IMR-90 (cell line): ENCODE measurements around the gene SPON1. TPM values are rescaled to one million over a fixed set of nuclear protein-coding genes. Genes with fewer than 3 reads are reported as not detected.

ENCODE experiments used
- ATAC-seq: fragments of 200-7000 bp; cut with Tn5 transposase; 2 replicates; pipeline ENCODE4 v1.9.1; 2020; ENCODE audit warnings: low read depth, mild to moderate bottlenecking, moderate library complexity
- BruUV-seq: library from RNA; stranded (reverse); fragments of 400-500 nt; replicated peaks from 2 replicates; lab custom pipeline; 2021; lab: Mats Ljungman, UMichigan
- CTCF ChIA-PET: fragments of 300-600 bp; formaldehyde crosslinking; extraction: SDS; loops from one replicate; lab custom pipeline; 2021; ENCODE audit warnings: antibody characterized with exemption; lab: Yijun Ruan, JAX
- POLR2A ChIA-PET: fragments of 300-600 bp; sonication (Branson Sonifier 250); formaldehyde crosslinking; loops from one replicate; lab custom pipeline; 2022; ENCODE audit warnings: antibody characterized with exemption; ENCODE audit not compliant: unreplicated experiment; lab: Charles Lee
- DNase-seq: peaks from one replicate; pipeline ENCODE4 v3.0.0; 2013
- H2AFZ ChIP-seq: replicated peaks from 2 replicates; pipeline ENCODE3; 2013; ENCODE audit warnings: low read length, mild to moderate bottlenecking; ENCODE audit not compliant: poor library complexity
- H2AK5ac ChIP-seq: 2 replicates; pipeline ENCODE4 v1.6.1; 2013; ENCODE audit warnings: low read depth, low read length, inconsistent platforms
- H2AK9ac ChIP-seq: replicated peaks from 2 replicates; pipeline ENCODE3; 2013; ENCODE audit warnings: mild to moderate bottlenecking, low read depth, low read length, moderate library complexity; ENCODE audit not compliant: poor library complexity
- H2BK120ac ChIP-seq: 2 replicates; pipeline ENCODE4 v1.6.1; 2013; ENCODE audit warnings: low read depth, low read length, inconsistent platforms
- H2BK15ac ChIP-seq: 3 replicates; pipeline ENCODE4 v1.6.1; 2013; ENCODE audit warnings: low read depth, low read length, inconsistent platforms
- H2BK20ac ChIP-seq: 2 replicates; pipeline ENCODE4 v1.6.1; 2013; ENCODE audit warnings: low read depth, mild to moderate bottlenecking, inconsistent platforms, low read length, moderate library complexity
- H2BK5ac ChIP-seq: 2 replicates; pipeline ENCODE4 v1.6.1; 2013; ENCODE audit warnings: mild to moderate bottlenecking, low read depth, low read length, inconsistent platforms; ENCODE audit not compliant: poor library complexity, severe bottlenecking
- H3K14ac ChIP-seq: replicated peaks from 2 replicates; pipeline ENCODE4 v1.6.1; 2013; ENCODE audit warnings: low read depth, low read length, inconsistent platforms
- H3K18ac ChIP-seq: 2 replicates; pipeline ENCODE4 v1.6.1; 2013; ENCODE audit warnings: low read depth, low read length, control low read depth
- H3K23ac ChIP-seq: 2 replicates; pipeline ENCODE4 v1.6.1; 2013; ENCODE audit warnings: low read depth, low read length, inconsistent platforms
- H3K27ac ChIP-seq: 2 replicates; pipeline ENCODE4 v1.5.1; 2013; ENCODE audit warnings: mild to moderate bottlenecking, control low read depth, low read length; ENCODE audit not compliant: insufficient read depth
- H3K27me3 ChIP-seq: 2 replicates; pipeline ENCODE4 v1.6.1; 2013; ENCODE audit warnings: low read length; ENCODE audit not compliant: control insufficient read depth, insufficient read depth
- H3K36me3 ChIP-seq: 2 replicates; pipeline ENCODE4 v1.6.1; 2013; ENCODE audit warnings: low read length, mixed read lengths; ENCODE audit not compliant: control insufficient read depth, insufficient read depth
- H3K4ac ChIP-seq: 2 replicates; pipeline ENCODE4 v1.6.1; 2013; ENCODE audit warnings: low read depth, low read length, inconsistent platforms
- H3K4me1 ChIP-seq: 2 replicates; pipeline ENCODE4 v1.6.1; 2013; ENCODE audit warnings: low read length, mixed read lengths; ENCODE audit not compliant: control insufficient read depth, insufficient read depth
- H3K4me2 ChIP-seq: 2 replicates; pipeline ENCODE4 v1.6.1; 2013; ENCODE audit warnings: low read depth, mild to moderate bottlenecking, control low read depth, low read length, moderate library complexity
- H3K4me3 ChIP-seq: 2 replicates; pipeline ENCODE4 v1.5.1; 2013; ENCODE audit warnings: low read depth, mild to moderate bottlenecking, control low read depth, low read length, moderate library complexity; ENCODE audit not compliant: insufficient read depth
- H3K56ac ChIP-seq: 2 replicates; pipeline ENCODE4 v1.6.1; 2013; ENCODE audit warnings: low read length, inconsistent platforms; ENCODE audit not compliant: insufficient read depth; ENCODE audit errors: extremely low read depth
- H3K79me1 ChIP-seq, 2 experiments: 2 replicates each; pipeline ENCODE4 v1.6.1; 2013; ENCODE audit warnings: low read length in 2 of 2, inconsistent platforms in 1 of 2, low read depth in 1 of 2
- H3K9ac ChIP-seq: 2 replicates; pipeline ENCODE4 v1.6.1; 2013; ENCODE audit warnings: low read depth, low read length, control low read depth
- H3K9me1 ChIP-seq: 2 replicates; pipeline ENCODE4 v1.6.1; 2013; ENCODE audit warnings: low read length, inconsistent platforms; ENCODE audit not compliant: insufficient read depth
- H3K9me3 ChIP-seq: 2 replicates; pipeline ENCODE4 v1.6.1; 2013; ENCODE audit warnings: low read length; ENCODE audit not compliant: control insufficient read depth, insufficient read depth
- H4K20me1 ChIP-seq: 2 replicates; pipeline ENCODE4 v1.6.1; 2013; ENCODE audit warnings: low read length, inconsistent platforms; ENCODE audit not compliant: insufficient read depth
- H4K5ac ChIP-seq: 2 replicates; pipeline ENCODE4 v1.6.1; 2013; ENCODE audit warnings: mild to moderate bottlenecking, low read depth, low read length, control low read depth
- H4K8ac ChIP-seq, 2 experiments: 2 replicates each; pipeline ENCODE4 v1.6.1; 2013; ENCODE audit warnings: low read depth in 2 of 2, low read length in 2 of 2, control low read depth in 1 of 2, inconsistent platforms in 1 of 2
- H4K91ac ChIP-seq: 2 replicates; pipeline ENCODE4 v1.6.1; 2013; ENCODE audit warnings: low read depth, low read length, inconsistent platforms; ENCODE audit not compliant: insufficient read depth
- CEBPB ChIP-seq: IDR thresholded peaks from 2 replicates; pipeline ENCODE4 v1.6.1; 2012; ENCODE audit warnings: low read depth, low read length, improper control_type of control experiment
- CHD1 ChIP-seq: IDR thresholded peaks from 2 replicates; pipeline ENCODE4 v1.6.1; 2012; ENCODE audit warnings: low read depth, low read length, improper control_type of control experiment
- FOS ChIP-seq: fragments of 150-350 bp; IDR thresholded peaks from 2 replicates; pipeline ENCODE4 v1.6.1; 2016; ENCODE audit warnings: low read depth, low read length
- MAZ ChIP-seq: IDR thresholded peaks from 2 replicates; pipeline ENCODE4 v1.6.1; 2012; ENCODE audit warnings: low read depth, mild to moderate bottlenecking, low read length, improper control_type of control experiment, moderate library complexity, borderline replicate concordance
- POLR2A ChIP-seq: IDR thresholded peaks from 2 replicates; pipeline ENCODE4 v1.6.1; 2012; ENCODE audit warnings: mild to moderate bottlenecking, low read depth, low read length
- RAD21 ChIP-seq: IDR thresholded peaks from 2 replicates; pipeline ENCODE4 v1.6.1; 2012; ENCODE audit warnings: low read length, improper control_type of control experiment
- RFX5 ChIP-seq: IDR thresholded peaks from 2 replicates; pipeline ENCODE4 v1.8.0; 2012; ENCODE audit warnings: low read depth, mild to moderate bottlenecking, low read length, moderate library complexity
- WGBS, 2 experiments: methylation state at CpG; one replicate each; pipeline versions ENCODE4 v1.1.5 to v1.1.7; 2013; ENCODE audit warnings: missing lambda C conversion rate in 2 of 2; ENCODE audit not compliant: insufficient read length in 1 of 2; ENCODE audit errors: extremely low coverage in 2 of 2; 5-methylcytosine and 5-hydroxymethylcytosine counted together
- dilution Hi-C: fragments of 300-500 bp; cut with HindIII; formaldehyde crosslinking; loops from one replicate; pipeline ENCODE4 v1.14.3; 2018; ENCODE audit warnings: low sequenced_read_pairs; ENCODE audit not compliant: unreplicated experiment
- in situ Hi-C: fragments of 300-500 bp; cut with MboI; formaldehyde crosslinking; loops from 3 replicates; pipeline ENCODE4 v1.14.3; 2019; ENCODE audit warnings: low sequenced_read_pairs, inconsistent platforms, mixed read lengths
- intact Hi-C: fragments of 100-400 bp; cut with micrococcal nuclease; formaldehyde crosslinking; loops from 2 replicates; pipeline ENCODE4 v1.10.0; 2022
- polyA plus RNA-seq, 3 experiments: library from polyadenylated mRNA; depleted of rRNA; stranded (reverse); fragments of >200 nt; gene quantifications; 2 replicates each; pipeline ENCODE4 v1.2.3, GENCODE V29; 2012; ENCODE audit warnings: low replicate concordance in 1 of 3
- total RNA-seq: library from RNA; depleted of rRNA; stranded (reverse); fragments of >200 nt; gene quantifications from 2 replicates; pipeline ENCODE4 v1.2.3, GENCODE V29; 2012
- TF ChIP-seq, protein P1 (sequence below): fragments of 150-350 bp; IDR thresholded peaks from 2 replicates; pipeline ENCODE4 v1.6.1; 2016; ENCODE audit warnings: low read depth, mild to moderate bottlenecking, low read length, moderate library complexity, borderline replicate concordance
- TF ChIP-seq, protein P2 (sequence below): fragments of 150-350 bp; IDR thresholded peaks from 2 replicates; pipeline ENCODE4 v1.6.1; 2017; ENCODE audit warnings: mild to moderate bottlenecking, antibody characterized with exemption, low read length, low read depth

SPON1 gene
- total and polyA plus RNA-seq, 2 of the 4 experiments (the other 2 are of a cell fraction): 0.62 to 0.72 TPM

DNA sequence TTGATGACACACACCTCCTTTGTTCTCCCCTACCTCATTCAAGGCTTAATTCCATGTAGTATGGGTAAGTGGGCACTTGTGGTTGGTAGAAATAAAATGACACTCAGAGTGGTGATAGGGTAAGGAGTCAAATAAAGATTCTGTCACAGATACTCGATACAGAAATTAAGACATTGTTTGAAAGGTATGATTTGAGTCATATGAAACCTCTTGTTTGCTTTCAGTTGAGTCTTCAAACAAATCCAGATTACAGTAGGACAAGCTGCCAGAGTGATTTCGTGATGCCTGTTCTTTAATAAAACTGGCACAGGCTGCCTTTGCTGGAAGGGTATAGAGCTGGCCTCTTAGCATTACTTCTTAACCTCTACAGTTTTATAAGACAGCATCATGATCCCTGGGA is 182.4 kb downstream of the SPON1 start:
- Histone ChIP-seq H3K9me3 (no peaks in the 10 kb centered on the region), H3K9ac (no peak overlapping the region), H3K36me3 (no peaks in the 10 kb centered on the region), H2AK9ac (no peak overlapping the region), H3K79me1 (no peaks in the 10 kb centered on the region), H4K91ac (no peak overlapping the region), H3K4me3 (no peak overlapping the region), H4K8ac (no peak overlapping the region), H3K4me2 (no peak overlapping the region), H3K27ac (no peak overlapping the region), H2BK120ac (no peak overlapping the region), H3K27me3 (no peaks in the 10 kb centered on the region; the same call in none of the 2 replicates), H4K5ac (no peak overlapping the region), H3K23ac (no peak overlapping the region), H3K9me1 (no peaks in the 10 kb centered on the region), H2AFZ (no peak overlapping the region), H3K56ac (no peak overlapping the region), H3K4me1 (no peaks in the 10 kb centered on the region), H2BK15ac (no peak overlapping the region), H2AK5ac (no peak overlapping the region), H3K18ac (no peak overlapping the region), H4K20me1 (no peaks in the 10 kb centered on the region), H2BK5ac (no peak overlapping the region), H3K4ac (no peak overlapping the region), H3K14ac (no peak overlapping the region), H2BK20ac (no peak overlapping the region)
- no peak for DNase-seq
- intact Hi-C loops (loop anchor here (5.0 kb wide), 1 partner anchor 173 kb away; no protein-coding TSS in a partner anchor), in situ Hi-C loops (loop anchor here (5.0 kb wide), 1 partner anchor 183 kb away; the partner anchor contains the start of gene SPON1), dilution Hi-C loops (no loop called here)
- no peak for ATAC-seq
- no peak for TF ChIP-seq POLR2A
- TF ChIP-seq, protein P1, sequence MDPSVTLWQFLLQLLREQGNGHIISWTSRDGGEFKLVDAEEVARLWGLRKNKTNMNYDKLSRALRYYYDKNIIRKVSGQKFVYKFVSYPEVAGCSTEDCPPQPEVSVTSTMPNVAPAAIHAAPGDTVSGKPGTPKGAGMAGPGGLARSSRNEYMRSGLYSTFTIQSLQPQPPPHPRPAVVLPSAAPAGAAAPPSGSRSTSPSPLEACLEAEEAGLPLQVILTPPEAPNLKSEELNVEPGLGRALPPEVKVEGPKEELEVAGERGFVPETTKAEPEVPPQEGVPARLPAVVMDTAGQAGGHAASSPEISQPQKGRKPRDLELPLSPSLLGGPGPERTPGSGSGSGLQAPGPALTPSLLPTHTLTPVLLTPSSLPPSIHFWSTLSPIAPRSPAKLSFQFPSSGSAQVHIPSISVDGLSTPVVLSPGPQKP: no peak
- TF ChIP-seq CEBPB: no peak
- no peak for TF ChIP-seq MAZ
- no peak for TF ChIP-seq RFX5
- TF ChIP-seq CHD1: no peak
- TF ChIP-seq, protein P2, sequence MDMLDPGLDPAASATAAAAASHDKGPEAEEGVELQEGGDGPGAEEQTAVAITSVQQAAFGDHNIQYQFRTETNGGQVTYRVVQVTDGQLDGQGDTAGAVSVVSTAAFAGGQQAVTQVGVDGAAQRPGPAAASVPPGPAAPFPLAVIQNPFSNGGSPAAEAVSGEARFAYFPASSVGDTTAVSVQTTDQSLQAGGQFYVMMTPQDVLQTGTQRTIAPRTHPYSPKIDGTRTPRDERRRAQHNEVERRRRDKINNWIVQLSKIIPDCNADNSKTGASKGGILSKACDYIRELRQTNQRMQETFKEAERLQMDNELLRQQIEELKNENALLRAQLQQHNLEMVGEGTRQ: no peak
- TF ChIP-seq FOS: no peak
- no peak for TF ChIP-seq RAD21
- no TSS peak for BruUV-seq
- whole genome bisulfite sequencing, 2 experiments: no CpG with 5 or more reads among the region's 2 CpGs
- CTCF ChIA-PET: no interaction called here
- POLR2A ChIA-PET: no interaction called here
